Subcutaneous adipose tissue (tissue), 4 donors: ENCODE results near the gene HDAC10. TPM values are rescaled to one million over a fixed set of nuclear protein-coding genes. Genes with fewer than 3 reads are reported as not detected.

Source experiments
- CTCF ChIP-seq: fragments of 450-650 bp; IDR thresholded peaks from one replicate; pipeline ENCODE4 v1.5.1; 2016; ENCODE audit warnings: low read depth, mild to moderate bottlenecking, control low read depth, antibody characterized with exemption, moderate library complexity
- total RNA-seq, 4 donors: library from RNA; depleted of rRNA; stranded (reverse); fragments of >200 nt; gene quantifications; one replicate each; pipeline ENCODE4 v1.1.0, GENCODE V29; 2016

HDAC10 gene
- total RNA-seq, 4 donors from 2014 or later: 10.4 to 55.0 (median 22.7) TPM

- no peak for TF ChIP-seq CTCF
Observed at GRCh38 chr22:50225200-50225969, 25.7 kb downstream of the HDAC10 start.

GRCh38 chr22:50224071-50224470 is 27.0 kb downstream of the HDAC10 start:
- no peak for TF ChIP-seq CTCF

GRCh38 chr22:50222508-50222907 is 28.6 kb downstream of the HDAC10 start:
- no peak for TF ChIP-seq CTCF

GRCh38 chr22:50221410-50222300 is 29.4 kb downstream of the HDAC10 start:
- no peak for TF ChIP-seq CTCF

- TF ChIP-seq CTCF: no peak
Observed at GRCh38 chr22:50220603-50221409, 30.3 kb downstream of the HDAC10 start.

GRCh38 chr22:50219800-50220602 is 31.1 kb downstream of the HDAC10 start:
- no peak for TF ChIP-seq CTCF
